Fibroblast of the aortic adventitia (primary cell): ENCODE data around the gene HMCN1. TPM values are rescaled to one million over a fixed set of nuclear protein-coding genes. Genes with fewer than 3 reads are reported as not detected.
"Not testable (repeated sequence)": the region's sequence is repeated elsewhere in the genome, so short reads cannot be mapped to it uniquely, and the experiment has no call there.

Source experiments
- DNase-seq: peaks from one replicate; pipeline ENCODE4 v3.0.0-alpha.2; 2010; ENCODE audit warnings: low read depth
- H3K4me3 ChIP-seq: 2 replicates; pipeline ENCODE4 v1.5.1; 2011; ENCODE audit warnings: low read depth, mild to moderate bottlenecking, control low read depth, low read length, moderate library complexity
- CTCF ChIP-seq: IDR thresholded peaks from 2 replicates; pipeline ENCODE4 v1.5.1; 2011; ENCODE audit warnings: mild to moderate bottlenecking, low read length, control low read depth, inconsistent platforms; ENCODE audit not compliant: insufficient read depth
- total RNA-seq: library from RNA; depleted of rRNA; stranded (reverse); fragments of >200 nt; gene quantifications from 2 replicates; pipeline ENCODE4 v1.2.3, GENCODE V29; 2012; ENCODE audit warnings: low replicate concordance

Gene HMCN1
- total RNA-seq, 1 donor: 106 TPM

DNA sequence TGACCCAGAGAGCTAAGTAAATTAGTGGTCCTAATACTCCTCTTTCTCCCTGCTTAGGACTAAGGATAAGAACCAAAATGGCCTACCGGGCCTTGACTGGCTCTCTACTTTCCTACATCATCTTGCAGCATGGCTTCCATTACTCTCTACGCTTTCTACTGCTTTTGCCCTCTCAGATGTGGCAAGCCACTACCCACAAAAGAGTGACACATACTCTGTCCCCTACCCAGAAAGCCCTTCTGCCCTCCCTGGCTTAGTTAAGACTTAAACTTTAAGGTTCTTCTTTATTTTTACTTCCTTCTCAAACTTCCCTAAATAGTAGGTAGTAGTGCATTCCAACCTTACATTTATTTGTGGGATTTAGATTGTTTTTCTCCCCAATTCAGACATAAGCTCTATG is 412.8 kb downstream of the HMCN1 start:
- no peak overlapping the region for H3K4me3 ChIP-seq
- TF ChIP-seq CTCF: no peak
- DNase-seq: no peak

DNA sequence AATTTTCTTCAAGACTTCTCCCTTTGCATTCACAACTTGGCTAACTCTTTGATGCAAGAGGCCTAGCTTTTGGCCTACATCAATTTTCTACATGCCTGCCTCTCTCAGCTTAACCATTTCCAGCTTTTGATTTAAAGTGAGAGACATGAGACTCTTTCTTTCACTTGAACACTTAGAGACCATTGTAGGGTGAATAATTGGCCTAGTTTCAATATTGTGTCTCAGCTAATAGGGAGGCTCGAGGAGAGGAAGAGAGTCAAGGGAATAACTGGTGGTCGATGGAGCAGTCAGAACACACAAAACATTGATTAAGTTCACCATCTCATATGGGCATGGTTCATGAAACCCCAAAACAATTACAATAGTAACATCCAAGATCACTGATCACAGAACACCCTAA is 415.4 kb downstream of the HMCN1 start:
- no peak for DNase-seq
- no peak for TF ChIP-seq CTCF
- H3K4me3 ChIP-seq: no peak overlapping the region

GRCh38 chr1:186152227-186152619 is 418.0 kb downstream of the HMCN1 start:
- H3K4me3 ChIP-seq: no peak overlapping the region
- no peak for DNase-seq
- no peak for TF ChIP-seq CTCF

DNA sequence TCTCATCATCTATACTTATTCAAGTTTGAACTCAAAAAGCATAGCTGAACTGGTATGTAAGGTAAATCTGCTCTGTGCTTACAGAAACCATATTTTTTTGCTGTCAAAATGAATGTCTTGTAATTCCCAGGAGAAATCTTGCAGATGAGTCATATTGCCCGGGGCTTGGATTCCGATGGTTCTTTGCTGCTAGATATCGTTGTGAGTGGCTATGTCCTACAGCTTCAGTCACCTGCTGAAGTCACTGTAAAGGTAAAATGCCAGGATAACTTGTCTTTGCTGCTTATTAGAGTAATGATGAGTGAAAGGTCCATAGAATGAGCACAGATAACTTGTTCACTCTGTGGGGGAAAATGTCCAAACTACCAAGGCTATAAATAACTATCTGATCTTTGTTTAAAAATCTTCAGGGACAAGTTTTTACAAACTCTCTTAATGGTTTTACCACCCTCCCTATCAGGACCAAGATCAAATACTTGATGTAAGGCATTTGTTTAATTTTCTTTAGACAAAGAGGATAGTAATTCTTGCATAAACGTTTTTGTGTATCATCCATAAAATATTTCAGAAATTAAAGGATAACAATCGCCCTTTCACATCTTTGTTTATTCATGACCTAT is 418.5 kb downstream of the HMCN1 start:
- no peak overlapping the region for H3K4me3 ChIP-seq
- TF ChIP-seq CTCF: no peak
- DNase-seq: peak; percentile 73

GRCh38 chr1:186154651-186155050 is 420.5 kb downstream of the HMCN1 start:
- no peak for DNase-seq
- H3K4me3 ChIP-seq: no peak overlapping the region
- TF ChIP-seq CTCF: no peak

- DNase-seq: peak; percentile 86
- TF ChIP-seq CTCF: peak; percentile 69
- H3K4me3 ChIP-seq: no peak overlapping the region
These were observed 421.4 kb downstream of the HMCN1 start for GRCh38 chr1:186155594-186155993.

- not testable (repeated sequence) for DNase-seq, H3K4me3 ChIP-seq
These were observed 428.7 kb downstream of the HMCN1 start for GRCh38 chr1:186162895-186163294.
